HG03457 (cell line): ENCODE measurements around the gene DCXR.
"Not testable (repeated sequence)": the region's sequence is repeated elsewhere in the genome, so short reads cannot be mapped to it uniquely, and the experiment has no call there.

Experiments
- ATAC-seq: cut with Tn5 transposase; IDR thresholded peaks from one replicate; pipeline ENCODE4 v1.9.1; 2021; ENCODE audit warnings: moderate number of reproducible peaks; ENCODE audit not compliant: unreplicated experiment

The DCXR gene

DNA sequence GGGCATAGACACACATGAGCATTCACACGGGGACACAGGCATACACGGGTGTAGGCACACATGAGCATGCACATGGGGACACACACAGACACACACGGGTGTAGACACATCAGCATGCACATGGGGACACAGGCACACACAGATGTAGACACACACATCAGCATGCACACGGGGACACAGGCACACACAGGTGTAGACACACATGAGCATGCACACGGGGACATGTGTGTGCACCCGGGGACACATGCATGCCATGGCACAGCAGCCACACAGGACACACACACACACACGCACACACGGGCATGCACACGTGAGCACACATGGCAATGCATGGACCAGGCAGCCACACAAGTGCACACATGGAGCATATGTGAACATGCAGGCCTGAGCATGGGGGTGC is 5.2 kb upstream of the DCXR start:
- no peak for ATAC-seq

DNA sequence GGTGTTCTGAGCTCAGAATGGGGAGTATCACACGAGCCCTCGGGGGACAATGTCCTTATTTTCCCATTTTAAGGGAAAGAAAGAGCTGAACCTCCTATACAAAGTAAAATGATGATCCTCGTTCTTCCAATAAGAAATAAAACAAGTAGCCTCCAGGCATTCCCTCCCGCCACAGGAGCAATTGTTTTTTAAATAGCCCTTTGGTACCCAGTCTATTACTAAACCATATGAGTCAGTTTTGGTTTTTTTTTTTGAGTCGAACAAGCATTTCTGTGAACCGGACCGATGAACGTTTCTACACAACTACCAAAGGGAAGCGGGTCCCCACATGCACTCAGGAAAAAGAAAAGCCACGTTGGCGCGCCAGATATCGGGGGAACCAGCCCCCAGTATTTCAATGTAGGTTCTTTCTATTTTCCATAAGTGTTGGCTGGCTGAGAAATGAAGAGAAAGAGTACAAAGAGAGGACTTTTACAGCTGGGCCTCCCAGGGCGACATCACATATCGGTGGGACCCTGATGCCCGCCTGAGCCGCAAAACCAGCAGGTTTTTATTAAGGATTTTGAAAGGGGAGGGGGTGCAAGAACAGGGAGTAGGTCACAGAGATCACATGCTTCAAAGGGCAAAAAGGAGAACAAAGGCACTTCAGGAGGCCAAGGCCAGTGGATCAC is 3.8 kb upstream of the DCXR start:
- no peak for ATAC-seq

DNA sequence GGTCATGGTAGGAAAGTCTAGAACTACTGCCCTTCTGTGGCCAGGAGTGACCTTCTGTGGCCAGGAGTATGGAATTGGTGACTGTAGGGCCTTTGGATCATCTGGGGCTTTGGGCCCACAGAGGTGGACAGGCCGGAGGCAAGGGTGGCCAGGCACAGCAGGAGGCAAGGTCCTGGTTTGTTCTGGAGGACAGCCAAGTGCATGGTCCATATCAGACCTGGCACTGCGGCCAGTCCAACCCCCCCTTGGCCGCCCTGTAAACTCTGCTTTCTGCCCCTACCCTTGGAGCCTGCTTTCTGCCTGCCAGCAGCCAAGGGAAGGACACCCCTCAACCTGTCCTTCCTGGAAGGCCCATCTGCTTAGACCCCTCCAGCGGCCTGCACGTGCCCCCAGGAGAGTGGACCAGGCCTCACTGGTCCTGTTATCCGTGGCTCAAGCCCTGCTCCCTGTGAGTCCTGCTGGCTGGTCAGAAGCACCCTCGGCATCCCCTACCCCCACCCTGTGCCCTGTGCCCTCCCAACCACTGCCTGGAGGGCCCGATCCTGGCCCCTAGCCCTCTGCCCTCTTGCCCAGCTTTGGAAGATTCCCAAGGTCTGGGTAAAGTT is 2.3 kb upstream of the DCXR start:
- ATAC-seq: no peak

- not testable (repeated sequence) for ATAC-seq
Observed at GRCh38 chr17:82038796-82039409, 1.4 kb upstream of the DCXR start.

DNA sequence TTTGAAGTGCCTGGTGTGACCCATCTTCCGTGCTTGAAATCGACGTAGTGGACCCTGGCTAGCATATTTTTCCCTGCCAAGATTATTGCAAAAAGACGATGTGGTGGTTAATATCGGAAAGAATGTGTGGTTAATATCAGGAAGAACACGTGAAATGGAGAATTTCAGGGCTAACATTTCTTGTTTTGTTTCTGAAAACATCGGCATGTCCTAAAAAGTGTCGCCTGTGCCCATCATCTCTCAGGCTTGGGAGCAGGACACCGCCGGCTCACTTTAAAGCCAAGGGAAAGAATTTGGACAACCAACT is 345 bp upstream of the DCXR start:
- ATAC-seq: no peak

DNA sequence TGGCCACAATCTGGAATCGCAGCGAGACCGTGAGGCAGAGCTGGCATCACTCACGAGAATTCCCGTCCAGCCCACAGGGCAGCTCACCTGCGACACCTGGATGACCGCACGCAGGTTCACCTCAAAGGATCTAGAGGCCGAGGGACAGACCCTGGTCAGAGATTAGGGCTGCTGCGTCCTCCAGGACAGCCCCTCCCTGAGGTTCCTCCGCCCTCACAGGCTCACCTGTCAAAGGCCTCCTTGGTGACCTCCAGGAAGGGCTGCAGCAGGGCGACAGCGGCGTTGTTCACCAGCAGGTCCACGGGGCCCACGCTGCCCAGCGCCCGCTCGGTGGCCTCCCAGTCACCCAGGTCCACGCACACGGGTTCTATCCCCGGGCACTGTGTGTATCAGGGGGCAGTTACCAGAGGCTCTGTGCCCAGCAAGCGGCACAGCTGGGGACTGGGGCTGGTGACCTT is 834 bp downstream of the DCXR start:
- no peak for ATAC-seq

DNA sequence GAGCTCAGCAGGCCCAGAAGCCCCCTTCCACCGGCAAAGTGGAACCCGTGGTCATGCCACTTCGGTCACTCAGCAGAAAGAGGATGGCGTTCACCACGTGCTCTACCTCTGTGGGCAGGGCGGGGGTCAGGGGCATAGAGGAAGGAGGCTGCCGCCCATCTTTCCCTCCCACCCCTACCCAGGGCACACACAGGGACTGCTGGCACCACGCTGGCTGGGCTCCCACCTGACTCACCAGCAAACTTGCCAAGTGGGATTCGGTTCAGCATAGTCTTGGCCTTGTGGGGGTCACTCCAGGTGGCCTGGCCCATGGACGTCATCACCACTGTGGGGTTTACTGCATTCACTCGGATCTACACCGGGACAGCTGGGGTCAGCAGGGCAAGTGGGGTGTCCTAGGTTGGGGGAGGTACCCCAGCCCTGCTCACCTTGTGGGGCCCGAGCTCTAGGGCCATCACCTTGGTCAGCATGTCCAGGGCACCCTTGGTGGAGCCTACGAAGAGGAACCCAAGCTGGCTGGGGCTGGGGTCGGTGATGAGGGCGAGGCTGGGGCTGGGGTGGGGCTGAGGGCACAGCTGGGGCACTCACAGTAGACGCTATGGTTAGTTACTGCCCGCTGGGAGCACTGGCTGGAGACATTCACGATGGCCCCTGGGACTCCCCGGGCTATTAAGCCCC is 1.4 kb downstream of the DCXR start:
- no peak for ATAC-seq

DNA sequence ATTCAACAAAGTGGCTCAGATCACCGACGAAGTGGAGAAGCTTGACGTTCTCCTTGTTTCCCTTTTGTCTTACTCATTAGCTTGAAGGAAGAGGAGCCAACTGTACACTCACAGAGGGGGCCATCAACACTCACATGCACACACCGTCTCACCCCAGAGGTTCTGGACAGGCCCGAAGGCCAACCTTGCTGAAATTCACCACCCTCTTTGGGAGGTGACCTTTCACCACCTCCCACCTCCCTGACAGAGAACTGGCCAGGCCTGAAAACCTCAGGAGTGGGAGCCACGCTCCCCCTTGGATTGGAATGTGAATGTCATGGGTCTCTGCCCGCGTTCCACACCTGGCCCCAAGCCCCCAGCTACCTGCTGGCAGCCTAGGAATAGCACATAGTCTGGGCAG is 2.0 kb downstream of the DCXR start:
- ATAC-seq: no peak

DNA sequence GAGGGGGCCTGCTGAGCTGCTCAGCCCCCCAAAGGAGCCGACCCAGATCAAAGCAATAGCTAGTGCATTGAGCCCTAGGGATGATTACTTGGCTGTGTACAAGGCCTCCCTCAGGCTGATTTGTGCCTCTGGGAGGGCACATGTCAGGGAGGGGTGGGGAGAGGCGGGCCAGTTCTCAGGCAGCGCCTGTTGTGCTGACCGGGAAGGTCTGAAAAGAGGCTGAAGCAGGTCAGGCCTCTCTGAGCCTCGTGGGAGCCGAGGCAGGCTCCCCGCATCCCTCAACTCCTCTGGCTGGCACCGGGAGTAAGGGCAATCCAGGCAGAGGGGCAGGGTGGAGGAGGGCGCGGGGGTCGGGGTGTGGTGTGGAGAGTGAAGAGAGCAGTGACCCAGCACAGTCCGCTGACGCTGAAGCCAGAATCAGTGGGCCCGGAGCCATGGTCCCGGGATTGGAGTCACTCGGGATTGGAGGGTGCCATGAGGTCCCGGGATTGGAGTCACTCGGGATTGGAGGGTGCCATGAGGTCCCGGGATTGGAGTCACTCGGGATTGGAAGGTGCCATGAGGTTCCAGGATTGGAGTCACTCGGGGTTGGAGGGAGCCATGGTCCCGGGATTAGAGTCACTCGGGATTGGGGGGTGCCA is 3.0 kb downstream of the DCXR start:
- no peak for ATAC-seq

DNA sequence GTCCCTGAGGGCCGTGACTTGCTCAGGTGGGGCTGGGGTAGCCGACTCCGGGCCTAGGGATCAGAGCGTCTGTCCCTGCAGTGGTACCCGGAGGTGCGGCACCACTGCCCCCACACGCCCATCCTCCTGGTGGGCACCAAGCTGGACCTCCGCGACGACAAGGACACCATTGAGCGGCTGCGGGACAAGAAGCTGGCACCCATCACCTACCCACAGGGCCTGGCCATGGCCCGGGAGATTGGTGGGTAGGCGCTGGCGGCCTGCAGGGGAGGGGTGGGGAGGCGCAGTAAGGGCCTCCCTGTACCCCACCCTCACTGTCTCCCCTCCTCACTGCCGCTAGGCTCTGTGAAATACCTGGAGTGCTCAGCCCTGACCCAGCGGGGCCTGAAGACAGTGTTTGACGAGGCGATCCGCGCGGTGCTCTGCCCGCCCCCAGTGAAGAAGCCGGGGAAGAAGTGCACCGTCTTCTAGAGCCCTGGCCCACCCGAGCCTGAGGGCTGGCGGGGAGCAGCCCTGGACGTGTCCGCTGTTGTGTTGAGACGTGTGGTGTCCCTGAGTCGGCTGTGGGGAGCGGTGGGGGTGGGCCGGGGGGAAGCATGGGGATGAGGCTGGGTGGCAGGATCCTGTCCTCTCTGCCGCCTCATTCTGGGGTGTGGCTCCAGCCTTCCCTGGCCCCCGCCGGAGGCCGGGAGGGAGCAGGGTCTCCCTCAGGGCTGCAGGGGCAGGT is 4.0 kb downstream of the DCXR start:
- no peak for ATAC-seq

GRCh38 chr17:82031885-82032627 is 5.4 kb downstream of the DCXR start:
- no peak for ATAC-seq

DNA sequence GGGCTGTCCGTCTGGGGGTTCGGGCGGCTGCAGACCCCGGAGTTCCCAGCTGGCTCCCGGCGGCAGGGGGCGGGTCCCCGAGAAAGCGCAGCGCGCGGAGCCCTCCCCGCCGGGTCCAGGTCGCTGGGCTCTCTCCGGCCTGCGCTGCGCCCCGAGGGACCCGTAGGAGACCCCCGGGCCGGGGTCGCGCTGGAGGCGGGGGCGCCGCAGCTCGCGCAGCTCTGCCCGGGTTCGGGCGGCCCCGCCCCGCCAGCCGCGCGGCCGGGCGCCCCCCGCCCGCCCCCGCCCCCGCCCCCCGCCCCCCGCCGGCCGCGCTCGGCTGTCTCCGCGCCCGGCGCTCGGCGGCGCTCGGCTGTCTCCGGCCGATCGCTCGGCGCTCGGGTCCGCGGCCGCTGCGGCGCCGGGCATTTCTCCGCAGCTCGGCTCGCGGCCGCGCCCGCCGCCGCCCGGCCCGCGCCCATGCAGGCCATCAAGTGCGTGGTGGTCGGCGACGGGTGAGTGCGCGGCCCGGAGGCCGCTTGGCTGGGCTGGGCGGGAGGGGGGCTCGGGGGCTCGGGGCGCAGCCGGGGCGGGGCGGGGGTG is 6.1 kb downstream of the DCXR start, which contains the start of gene RAC3:
TSS of gene RAC3 (plus strand) at position 376 of the 582 bp plus-strand sequence. CDS start at position 460, 84 bp downstream.
- ATAC-seq: no peak

- no peak for ATAC-seq
Observed at GRCh38 chr17:82030470-82031302, 6.8 kb downstream of the DCXR start.

GRCh38 chr17:82029990-82030469 is 7.5 kb downstream of the DCXR start:
- no peak for ATAC-seq

DNA sequence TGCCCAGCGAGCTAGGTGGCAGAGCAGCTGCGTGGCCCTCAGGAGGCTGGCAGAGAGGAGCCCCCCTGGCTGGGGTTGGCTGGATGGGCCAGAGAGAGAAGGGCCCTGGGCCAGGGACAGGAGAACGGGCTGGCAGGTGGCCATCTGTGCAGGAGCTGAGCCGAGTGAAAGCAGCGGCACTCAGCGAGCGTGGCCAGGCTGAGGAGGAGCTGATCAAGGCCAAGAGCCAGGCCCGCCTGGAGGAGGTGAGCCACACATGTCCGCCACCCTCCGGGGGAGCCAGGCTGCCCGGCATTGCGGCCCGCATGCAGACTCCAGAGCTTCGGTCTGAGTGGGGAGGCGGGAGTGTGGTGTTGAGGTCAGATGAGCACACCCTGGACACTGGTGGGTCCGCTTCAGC is 8.1 kb downstream of the DCXR start:
- ATAC-seq: no peak

- no peak for ATAC-seq
Observed at GRCh38 chr17:82028966-82029365, 8.5 kb downstream of the DCXR start.

- ATAC-seq: no peak
Observed at GRCh38 chr17:82028246-82028645, 9.3 kb downstream of the DCXR start.

- ATAC-seq: no peak
Observed at GRCh38 chr17:82025401-82026107, 11.9 kb downstream of the DCXR start.
